ENCODE measurements around the gene NINL.
"Not testable (repeated sequence)": the region's sequence is repeated elsewhere in the genome, so short reads cannot be mapped to it uniquely, and the experiment has no call there.

NINL gene

GRCh38 chr20:25532015-25532751 lies 53.1 kb downstream of the NINL start:
- no peak for DNase-seq

- no peak for DNase-seq
Measured at GRCh38 chr20:25529295-25529951, 55.9 kb downstream of the NINL start.

- DNase-seq: no peak
Measured at GRCh38 chr20:25527949-25528348, 57.4 kb downstream of the NINL start.

GRCh38 chr20:25526446-25526845 lies 58.9 kb downstream of the NINL start:
- DNase-seq: no peak

- DNase-seq: no peak
Measured at GRCh38 chr20:25525867-25526266, 59.5 kb downstream of the NINL start.

- no peak for DNase-seq
Measured at GRCh38 chr20:25525295-25525694, 60.0 kb downstream of the NINL start.

GRCh38 chr20:25521382-25521781 lies 63.9 kb downstream of the NINL start:
- DNase-seq: no peak

- DNase-seq: no peak
Measured at GRCh38 chr20:25517124-25517523, 68.2 kb downstream of the NINL start.

GRCh38 chr20:25514747-25515340 lies 70.5 kb downstream of the NINL start:
- DNase-seq: no peak

GRCh38 chr20:25514195-25514594 lies 71.1 kb downstream of the NINL start:
- DNase-seq: no peak

GRCh38 chr20:25512709-25513108 lies 72.6 kb downstream of the NINL start:
- DNase-seq: no peak

GRCh38 chr20:25511183-25511582 lies 74.1 kb downstream of the NINL start:
- no peak for DNase-seq

- no peak for DNase-seq
Measured at GRCh38 chr20:25510721-25511120, 74.6 kb downstream of the NINL start.

GRCh38 chr20:25510202-25510601 lies 75.1 kb downstream of the NINL start:
- no peak for DNase-seq

- DNase-seq: no peak
Measured at GRCh38 chr20:25509084-25509483, 76.2 kb downstream of the NINL start.

- no peak for DNase-seq
Measured at GRCh38 chr20:25508083-25508770, 77.1 kb downstream of the NINL start.

GRCh38 chr20:25507385-25508082 lies 77.8 kb downstream of the NINL start:
- no peak for DNase-seq

GRCh38 chr20:25504366-25505135 lies 80.8 kb downstream of the NINL start:
- no peak for DNase-seq

GRCh38 chr20:25503936-25504335 lies 81.4 kb downstream of the NINL start:
- DNase-seq: no peak

- DNase-seq: not testable (repeated sequence)
Measured at GRCh38 chr20:25503051-25503639, 82.2 kb downstream of the NINL start.

- no peak for DNase-seq
Measured at GRCh38 chr20:25500880-25501351, 84.4 kb downstream of the NINL start.

All from hematopoietic multipotent progenitor cell treated with erythropoietin and hydrocortisone succinate and interleukin-3 and kit ligand, for 8 days (in vitro differentiated cells).